ENCODE data around the gene C14orf93.
A peak's percentile ranks its signal among the peaks of the same experiment; 100 is the strongest.
"Not testable (repeated sequence)": the region's sequence is repeated elsewhere in the genome, so short reads cannot be mapped to it uniquely, and the experiment has no call there.

Gene C14orf93

DNA sequence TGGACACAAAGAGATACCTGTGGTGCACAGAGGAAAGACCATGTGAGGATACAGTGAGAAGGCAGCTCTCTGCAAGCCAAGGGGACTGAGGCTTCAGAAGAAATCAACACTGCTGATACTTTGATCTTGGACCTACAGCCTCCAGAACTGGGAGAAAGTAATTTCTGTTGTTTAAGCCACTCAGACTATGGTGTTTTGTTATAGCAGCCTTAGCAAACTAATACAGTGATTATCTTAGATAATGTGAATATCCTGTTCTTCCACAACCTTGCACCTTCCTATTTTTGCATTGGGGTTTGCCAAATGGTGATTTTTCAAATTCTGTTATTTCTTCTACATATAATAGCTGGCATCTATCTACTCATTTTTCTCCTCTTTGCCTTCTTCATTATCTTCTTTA is 8.2 kb upstream of the C14orf93 start:
- DNase-seq = no peak

DNA sequence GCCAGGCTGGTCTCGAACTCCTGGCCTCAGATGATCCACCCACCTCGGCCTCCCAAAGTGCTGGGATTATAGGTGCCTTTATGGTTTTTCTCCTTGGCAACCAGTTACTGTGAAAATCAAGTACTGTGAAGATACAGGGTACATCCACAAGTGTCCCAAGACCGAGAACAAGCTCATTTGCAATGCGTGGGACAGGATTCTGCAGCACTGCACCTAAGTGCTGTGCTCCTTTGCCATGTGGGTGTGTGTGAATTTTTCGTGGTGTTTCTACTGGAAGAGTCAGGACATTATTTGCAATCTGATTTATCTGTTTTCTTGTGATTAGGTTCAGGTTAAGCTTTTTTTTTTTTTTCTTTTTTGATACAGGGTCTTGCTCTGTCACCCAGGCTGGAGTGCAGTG is 7.1 kb upstream of the C14orf93 start:
- no peak for DNase-seq

DNA sequence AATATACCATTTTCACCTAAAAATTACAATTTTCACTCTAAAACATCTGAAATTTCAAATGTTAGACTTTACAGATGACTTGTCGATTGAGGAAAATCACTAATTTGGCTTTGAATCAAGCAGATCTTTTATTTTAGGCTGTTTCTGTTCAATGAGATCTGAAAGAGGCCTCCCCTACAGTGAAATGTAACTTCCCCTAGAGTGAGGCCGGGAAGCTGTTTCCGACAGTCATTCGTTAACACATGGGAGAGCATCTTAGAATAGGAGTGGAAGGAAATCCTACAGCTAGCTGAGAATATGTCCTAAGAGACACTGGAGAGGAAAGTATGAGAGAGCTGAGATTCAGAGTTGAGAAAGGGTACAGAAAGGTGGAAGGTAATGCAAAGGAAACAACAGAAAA is 5.7 kb upstream of the C14orf93 start:
- no peak for DNase-seq

DNA sequence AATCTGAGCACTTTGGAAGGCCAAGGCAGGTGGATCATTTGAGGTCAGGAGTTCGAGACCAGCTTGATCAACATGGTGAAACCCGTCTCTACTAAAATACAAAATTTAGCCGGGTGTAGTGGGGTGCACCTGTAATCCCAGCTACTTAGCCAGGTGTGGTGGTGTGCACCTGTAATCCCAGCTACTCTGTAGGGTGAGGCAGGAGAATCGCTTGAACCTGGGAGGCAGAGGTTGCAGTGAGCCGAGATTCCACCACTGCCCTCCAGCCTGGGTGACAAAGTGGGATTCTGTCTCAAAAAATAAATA is 3.8 kb upstream of the C14orf93 start:
- not testable (repeated sequence) for DNase-seq

DNA sequence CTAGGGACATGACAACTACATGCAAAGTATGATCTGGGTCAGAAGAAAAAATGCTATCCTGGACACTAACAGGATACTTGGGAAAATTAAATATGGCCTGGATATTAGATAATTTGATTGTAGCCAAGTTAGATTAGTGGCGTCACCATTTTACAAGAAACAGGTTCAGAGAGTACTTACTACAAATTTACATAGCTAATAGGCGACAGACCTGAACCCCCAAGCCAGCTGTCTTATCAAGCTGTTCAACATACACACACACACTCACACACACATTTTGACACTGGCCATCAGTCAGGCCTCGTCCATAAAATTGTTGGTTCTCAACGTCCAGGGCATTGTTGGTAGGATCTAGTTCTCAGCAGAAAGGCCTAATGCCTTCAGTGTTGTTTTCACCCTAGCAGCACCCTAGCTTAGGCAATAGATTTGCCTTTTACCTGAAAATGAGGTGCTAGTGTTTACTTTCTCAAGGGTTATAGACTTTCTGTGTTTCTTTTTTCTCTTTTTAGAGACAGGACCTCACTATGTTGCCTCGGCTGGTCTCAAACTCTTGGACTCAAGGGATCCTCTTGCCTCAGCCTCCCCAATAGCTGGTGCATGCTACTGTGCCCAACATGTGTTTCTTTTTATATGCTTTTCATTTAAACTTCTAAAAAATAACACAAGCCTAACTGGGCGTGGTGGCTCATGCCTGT is 3.3 kb upstream of the C14orf93 start:
- DNase-seq = no peak

DNA sequence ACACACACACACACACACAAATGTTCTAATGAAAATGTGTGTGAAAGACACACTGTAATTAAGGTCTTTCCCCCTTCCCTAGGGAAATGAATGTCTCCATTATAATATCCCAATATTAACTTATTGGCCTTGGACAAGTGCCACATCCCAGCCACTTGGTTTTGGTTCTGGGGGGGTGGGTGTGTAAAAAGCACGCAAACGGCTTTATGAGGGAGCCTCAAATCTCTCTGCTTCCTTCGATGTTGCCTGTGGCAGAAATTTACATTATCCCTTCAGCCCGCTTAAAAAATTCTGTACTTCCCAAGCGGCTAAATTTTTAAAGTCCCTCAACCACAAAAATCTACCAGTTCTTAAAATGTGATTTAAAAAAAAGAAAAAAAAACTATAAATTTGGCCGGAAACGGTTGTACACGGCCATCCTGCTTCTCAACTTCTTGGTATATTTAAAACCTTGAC is 432 bp downstream of the C14orf93 start:
- DNase-seq = no peak

DNA sequence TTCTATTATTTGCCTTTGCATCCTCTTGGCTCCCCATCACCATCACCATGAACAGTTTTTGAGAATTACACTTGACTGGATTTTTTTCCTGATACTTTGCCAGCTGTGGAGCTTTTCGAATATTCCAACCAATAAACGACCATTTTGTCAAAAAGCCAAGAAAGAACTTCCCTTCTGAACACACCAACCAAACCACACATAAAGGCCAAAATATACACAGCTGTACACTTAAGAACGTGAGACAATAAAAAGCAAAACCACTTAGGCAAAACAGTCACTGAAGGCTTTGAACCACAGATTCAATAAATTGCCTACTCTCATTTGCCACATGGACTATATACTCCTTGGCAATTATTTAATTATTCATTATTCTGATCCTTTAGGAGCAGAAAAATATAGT is 1.1 kb downstream of the C14orf93 start:
- no peak for DNase-seq

DNA sequence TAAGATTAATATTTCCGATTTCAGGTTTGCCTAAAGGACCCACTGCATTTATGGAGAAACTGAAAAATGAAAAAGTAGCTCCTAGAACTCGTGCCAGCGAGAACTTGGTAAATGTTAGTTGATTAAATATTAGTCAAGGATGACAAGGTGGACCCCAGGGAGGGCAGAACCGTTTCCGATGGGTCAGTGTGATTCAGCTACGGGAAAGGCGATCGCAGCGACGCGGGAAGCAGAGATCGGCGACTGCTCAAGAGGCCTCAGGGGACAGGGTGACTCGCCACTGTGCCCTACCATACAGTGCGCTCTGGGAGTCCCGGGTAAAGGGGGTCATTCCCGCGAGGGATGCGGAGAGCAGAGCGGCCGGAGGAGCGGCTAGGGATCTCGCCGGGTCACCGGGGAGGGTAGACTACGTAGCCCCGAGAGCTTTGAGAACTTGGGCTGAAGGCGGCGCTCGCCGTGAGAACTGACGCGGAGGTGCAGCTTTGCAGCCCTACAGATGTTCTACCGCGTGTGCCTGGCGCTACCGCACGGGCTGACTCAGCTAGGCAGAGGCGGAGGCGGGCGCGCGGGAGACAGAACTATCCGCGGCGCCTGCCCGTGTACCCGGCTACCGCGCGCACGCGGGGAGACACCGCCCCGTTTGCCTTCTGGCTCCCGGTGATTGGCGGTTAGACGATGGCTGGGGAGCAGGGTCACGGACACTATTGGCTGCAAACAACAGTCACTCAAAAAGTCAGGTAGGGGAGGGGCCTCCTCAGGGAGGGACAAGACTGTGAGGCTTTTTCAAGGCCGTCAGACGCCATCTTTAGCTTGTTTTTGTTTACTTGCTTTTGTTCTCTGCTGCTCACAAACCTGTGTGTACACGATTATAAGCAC is 3.2 kb downstream of the C14orf93 start:
- DNase-seq = peak; percentile 99

DNA sequence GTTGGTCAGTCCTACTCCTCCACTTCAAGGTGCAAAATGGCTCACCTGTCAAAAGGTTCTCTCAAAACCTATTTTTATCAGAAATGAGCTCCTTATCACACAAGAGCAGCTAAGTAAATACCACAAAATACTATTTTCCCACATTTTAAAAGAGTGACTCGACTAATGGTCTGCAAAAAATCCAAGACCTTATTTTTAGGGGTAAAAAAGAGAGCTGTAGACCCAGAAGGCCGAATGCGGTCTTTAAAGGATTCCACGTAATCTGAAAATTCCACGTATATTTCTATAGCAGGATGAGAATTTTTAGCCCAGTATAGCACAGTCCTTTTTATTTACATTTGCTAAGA is 3.8 kb downstream of the C14orf93 start:
- DNase-seq = no peak

DNA sequence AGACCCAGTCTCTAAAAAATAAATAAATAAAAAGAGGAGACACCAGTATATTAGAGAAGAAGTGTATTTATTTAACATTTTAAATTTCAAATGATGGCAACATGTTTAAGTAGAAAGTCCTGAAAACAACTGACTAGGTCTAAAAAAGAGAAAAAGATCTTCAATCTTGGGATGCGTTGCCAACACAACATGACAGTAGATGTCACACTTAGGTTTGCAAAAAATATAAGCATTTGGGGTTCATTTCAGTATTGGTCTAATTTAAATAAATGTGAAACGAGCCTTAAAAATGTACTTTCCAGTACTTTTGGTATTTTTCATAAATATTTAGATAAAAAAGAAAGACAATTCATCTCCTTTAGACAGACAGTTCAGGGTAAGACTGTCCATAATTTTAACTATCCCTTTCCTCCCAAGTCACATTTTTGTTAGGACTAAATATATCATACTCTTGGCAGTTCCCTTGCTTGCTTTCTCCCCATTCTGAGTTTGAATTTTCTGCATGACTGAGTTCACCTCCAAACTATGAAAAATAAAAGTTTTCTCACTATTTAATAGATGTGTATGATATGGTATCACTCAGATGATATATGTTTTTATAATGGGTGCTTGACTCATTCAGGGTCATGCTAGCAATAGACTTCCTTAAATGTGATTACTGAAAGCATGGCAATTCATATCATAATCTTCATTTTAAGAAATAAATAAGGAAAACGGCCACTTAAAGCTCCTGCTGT is 4.3 kb downstream of the C14orf93 start:
- DNase-seq = no peak

DNA sequence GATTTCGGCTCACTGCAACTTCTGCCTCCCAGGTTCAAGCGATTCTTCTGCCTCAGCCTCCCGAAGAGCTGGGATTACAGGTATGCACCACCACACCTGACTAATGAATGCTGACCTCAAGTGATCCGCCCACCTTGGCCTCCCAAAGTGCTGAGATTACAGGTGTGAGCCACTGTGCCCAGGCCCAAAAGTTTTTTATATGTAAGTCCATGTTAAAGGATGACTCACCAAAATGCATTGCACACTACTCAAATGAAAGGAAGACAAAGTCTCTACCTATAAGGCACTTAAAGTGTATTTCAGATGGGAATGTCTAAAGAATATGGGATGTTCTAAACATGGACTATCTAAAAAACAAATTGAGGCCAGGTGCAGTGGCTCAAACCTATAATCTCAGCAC is 5.7 kb downstream of the C14orf93 start:
- not testable (repeated sequence) for DNase-seq

DNA sequence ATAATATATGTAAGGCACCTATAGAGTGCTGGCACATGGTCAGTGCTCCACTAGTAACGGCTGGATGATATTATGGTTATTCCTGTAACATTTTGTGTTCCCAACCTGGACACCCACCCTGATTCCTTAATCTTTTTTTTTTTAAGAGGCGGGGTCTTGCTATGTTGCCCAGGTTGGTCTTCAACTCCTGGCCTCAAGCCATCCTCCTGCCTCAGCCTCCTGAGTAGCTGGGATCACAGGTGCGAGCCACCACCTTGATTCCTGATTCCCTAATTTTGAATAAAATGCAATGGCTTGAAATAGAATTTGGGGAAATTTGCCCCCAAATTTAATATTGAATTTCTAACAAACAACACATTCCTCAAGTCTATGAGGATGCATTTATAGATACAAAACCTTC is 7.4 kb downstream of the C14orf93 start:
- no peak for DNase-seq

DNA sequence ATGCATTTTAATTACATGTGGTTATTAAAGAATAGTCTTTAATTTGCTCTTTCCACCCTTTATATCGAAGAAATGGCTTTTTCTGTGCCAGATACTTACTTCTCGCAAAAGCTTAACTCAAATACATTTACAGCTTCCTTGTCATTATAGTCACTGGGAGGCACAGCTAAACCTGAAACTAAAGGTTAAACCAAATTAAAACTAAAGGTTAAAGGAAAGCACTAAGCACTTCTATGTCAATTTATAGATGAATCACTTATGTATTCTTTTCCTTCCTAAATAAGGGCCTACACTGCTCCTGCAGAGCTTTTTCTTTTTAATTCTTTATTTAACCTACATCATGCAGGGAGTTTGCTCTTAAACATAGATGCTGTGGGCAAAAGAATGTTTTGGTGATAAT is 9.1 kb downstream of the C14orf93 start:
- DNase-seq = no peak

DNA sequence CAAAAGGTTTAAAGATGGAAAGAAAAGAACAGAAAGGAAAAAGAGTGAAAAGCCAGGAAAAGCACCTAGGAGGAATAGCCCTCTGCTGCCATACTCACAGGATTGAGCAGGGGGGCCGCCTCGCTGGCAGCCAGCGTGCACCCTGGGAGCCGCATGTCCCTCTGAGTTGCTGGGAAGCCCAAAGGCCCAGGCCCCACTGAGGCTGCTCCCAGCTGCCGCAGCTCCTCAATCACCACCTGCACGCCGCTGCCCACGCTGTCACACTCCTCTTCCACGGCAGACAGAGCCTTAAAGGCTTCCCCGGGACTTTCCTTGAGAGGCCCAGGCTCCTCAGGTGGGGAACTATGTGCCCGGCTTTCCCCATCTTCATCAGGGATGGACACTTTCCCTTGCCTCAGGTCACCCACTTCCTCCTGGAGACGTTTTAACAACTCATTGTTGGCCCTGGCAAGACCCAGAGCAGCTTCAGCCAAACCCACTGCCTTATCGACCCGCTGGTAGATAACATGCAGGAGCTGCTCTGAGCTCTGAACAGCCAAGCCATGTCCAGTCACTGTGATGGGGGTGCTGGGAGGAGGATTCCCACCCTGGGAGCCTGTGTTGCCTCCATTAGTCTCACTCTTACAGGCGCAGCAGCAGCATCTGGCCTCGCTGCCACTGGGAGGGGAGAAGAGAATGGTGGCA is 11.5 kb downstream of the C14orf93 start:
- DNase-seq = no peak

DNA sequence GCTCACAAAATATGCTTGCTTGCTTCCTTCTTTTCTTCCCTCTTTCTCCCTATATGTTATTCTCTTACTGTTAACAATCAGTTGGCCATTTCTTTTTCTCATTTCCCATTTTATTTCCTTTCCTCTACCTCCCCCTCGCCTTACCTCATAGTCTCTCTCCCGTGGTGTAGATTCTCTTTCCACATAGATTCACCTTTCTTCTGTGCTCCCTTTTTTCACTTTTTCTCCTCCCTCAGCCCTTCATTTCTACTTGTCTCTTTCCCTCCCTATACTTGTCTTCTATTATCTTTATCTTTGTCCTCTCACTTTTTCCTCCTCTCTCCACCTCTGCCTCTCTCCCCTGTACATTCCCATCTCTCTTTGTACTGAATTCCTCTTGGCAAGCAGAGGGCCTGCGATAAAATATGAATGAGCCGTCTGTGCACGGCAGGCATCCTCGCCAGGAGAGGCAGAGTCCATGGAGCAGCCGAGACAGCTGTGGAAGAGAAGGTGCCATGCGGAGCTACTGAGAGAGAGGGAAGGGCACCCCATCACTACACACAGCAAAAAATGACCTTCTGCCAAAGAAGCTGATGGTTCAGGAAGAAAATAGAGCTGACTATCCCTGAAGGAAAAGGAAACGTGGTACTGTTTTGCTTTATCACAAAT is 12.1 kb downstream of the C14orf93 start:
- no peak for DNase-seq

DNA sequence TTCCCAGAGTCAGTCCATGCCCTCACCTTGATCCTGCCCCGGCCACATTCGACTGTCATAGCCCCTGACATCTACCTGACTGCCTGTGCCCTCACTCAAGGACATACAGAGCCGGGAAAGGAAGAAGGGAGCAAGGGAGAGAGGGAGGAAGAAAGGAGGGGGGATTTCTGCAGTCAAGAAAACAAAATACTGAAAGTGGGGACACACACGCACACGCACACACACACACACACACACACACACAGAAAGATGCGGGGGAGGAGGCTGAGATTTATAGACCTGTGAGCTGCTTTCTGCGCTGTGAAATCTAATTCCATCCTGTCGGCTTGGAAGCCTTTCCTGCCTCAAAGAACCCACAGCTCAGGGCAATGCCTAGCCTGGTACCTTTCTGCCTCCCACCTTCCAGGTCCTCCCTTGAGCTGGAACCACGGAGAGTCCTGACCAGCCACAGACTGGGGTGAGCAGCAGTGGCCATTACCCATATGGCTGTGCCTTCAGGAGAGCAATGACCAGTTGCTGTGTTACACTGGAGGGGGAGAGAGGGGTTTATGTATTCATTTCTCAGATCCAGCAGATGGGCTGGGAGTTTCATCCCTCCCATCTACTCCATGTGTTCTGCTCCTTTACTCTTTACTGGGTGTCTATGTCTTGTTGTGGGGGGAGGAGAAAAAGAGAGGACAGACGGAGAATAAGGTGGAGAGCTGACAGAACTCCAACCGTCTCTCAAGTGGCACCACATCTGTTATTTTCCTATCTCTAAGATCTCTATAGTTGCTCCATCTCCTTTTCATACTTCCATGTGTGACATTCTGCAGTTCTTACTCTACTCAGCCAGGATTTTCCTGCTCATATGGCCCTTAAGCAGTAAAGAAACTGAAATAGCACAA is 12.9 kb downstream of the C14orf93 start:
- DNase-seq = no peak

DNA sequence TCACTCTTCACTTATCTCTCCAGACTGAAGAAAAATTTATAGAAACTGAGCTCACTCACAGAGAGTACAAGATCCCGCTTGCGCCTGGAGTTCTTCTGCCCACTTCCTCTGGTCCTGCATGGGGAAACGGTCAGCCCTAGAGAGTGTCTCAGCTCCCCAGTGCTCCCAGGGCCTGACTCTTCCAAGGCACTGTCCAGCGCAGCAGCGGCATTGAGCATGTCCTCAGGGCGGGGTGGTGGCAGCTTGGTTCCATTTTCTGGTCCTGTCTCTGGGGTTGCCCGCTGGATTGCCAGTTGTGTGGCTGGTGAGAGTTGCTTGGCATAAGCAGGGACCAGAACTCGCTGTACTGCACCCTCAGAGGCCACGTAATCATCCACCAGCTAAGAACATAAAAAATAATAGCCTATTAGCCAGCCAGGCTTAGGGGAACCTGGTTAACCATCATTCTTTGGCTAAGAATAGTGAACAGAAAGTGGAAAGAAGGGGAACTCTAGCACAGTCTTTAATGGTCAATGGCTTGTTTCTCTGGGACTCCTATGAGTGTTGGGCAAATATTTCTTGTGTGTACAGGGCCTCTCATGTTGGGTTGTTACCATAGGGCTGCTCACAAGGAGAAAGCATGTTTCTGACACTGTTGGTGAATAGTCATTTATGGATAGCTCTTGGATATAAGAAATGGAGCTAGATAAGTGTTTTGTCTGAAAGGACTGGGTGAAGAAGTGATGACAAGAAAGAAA is 13.9 kb downstream of the C14orf93 start:
- no peak for DNase-seq

DNA sequence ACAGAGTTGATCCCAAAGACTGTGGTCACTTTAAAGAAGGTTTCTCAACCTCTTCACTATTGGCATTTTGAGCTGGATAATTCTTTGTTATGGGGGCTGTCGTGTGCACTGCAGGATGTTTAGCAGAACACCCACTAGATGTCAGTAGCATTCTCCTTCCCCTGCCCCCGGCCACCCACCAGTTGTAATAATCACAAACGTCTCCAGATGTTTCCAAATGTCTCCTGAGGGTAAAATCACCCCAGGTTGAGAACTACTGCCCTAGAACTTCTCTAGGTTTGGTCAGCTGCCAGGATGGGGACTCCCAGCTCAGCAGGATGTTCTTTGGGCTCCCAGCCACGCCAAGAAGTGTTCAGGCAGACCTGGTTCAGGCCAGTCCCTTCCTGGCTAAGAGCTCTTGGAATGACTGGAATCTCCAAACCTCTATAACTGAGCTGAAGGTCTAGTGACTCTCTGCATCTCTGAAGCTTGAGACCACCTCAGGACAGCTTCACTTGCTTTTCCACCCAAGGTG is 15.1 kb downstream of the C14orf93 start:
- peak; percentile 27 for DNase-seq

DNA sequence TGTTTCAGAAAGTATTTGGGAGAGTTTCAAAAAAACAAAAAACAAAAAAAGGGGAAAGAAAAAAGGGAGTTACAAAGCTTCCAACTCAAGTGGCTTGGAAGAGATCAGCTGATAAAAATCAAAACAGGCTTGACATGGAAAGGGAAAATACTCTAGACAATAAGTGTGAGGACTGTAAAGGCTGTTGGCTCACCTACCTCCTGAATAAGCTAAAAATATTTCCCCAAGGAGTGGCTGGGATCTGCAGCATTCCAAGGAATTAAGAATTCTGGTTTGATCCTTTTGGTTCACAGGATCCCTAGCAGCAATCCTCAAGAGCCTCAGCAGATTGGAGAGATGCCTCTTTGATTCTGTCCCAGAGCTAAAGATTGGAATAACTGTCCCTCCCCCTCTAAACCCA is 16.4 kb downstream of the C14orf93 start:
- DNase-seq = no peak

DNA sequence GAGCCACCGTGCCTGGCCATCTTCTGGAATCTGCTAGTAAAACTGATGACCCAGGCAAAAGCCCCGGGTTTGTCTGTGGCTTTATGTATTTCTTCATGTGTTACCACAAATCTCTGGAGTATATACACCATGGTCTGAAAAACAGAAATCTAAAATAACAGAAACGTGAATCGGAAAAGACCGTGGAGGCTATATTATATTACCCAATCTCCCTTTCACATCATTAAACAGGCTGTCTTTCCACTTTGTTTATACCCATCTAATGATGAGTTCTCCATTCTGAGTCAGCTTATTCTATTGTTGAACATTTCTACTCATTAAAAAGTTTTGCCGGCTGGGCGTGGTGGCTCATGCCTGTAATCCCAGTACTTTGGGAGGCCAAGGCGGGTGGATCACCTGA is 18.1 kb downstream of the C14orf93 start:
- no peak for DNase-seq

DNA sequence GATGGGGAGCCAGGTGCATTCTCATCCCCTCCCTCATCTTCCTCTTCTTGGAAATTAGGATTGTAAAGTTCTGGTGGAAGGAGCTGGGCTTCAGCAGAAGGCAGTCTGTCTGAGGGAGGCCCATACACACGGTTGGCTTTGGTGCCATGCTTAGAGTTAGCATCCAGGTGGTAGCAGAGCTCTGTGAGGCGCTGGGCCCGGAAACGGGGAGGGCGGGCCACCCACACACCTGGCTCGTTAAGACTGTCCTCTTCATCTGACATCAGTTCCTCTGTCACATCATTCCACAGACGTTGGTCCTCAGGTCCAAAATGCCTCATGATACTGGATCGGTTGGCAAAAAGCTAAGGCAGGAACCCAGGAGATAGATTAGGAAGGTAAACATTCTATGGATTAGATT is 22.7 kb downstream of the C14orf93 start:
- DNase-seq = no peak

All from midbrain (tissue), 1 donor.